AG04450 (cell line): ENCODE data around the gene RNF212. TPM values are rescaled to one million over a fixed set of nuclear protein-coding genes. Genes with fewer than 3 reads are reported as not detected.

Experiments
- CTCF ChIA-PET: fragments of 300-600, 350-600 bp; formaldehyde crosslinking; extraction: SDS; loops from one replicate; lab custom pipeline; 2022; ENCODE audit warnings: antibody characterized with exemption, inconsistent platforms; lab: Charles Lee
- POLR2A ChIA-PET: fragments of 350-600 bp; formaldehyde crosslinking; extraction: SDS; loops from one replicate; lab custom pipeline; 2021; ENCODE audit warnings: antibody characterized with exemption, inconsistent platforms; lab: Yijun Ruan, JAX
- DNase-seq: peaks from one replicate; pipeline ENCODE4 v3.0.0-alpha.2; 2011; ENCODE audit warnings: low read depth, low spot score
- H3K27ac ChIP-seq: one replicate; pipeline ENCODE4 v1.5.1; 2012; ENCODE audit warnings: low read depth, low read length, control low read depth
- H3K27me3 ChIP-seq: one replicate; pipeline ENCODE4 v1.6.0; 2012; ENCODE audit warnings: low read length; ENCODE audit not compliant: control insufficient read depth, insufficient read depth
- H3K4me3 ChIP-seq: 2 replicates; pipeline ENCODE4 v1.5.1; 2011; ENCODE audit warnings: mild to moderate bottlenecking, low read depth, low read length, control low read depth
- H3K9me3 ChIP-seq: 2 replicates; pipeline ENCODE4 v1.5.1; 2012; ENCODE audit warnings: low read length; ENCODE audit not compliant: control insufficient read depth, insufficient read depth
- polyA plus RNA-seq: library from polyadenylated mRNA; depleted of rRNA; stranded (reverse); fragments of >200 nt; gene quantifications from 2 replicates; pipeline ENCODE4 v1.2.3, GENCODE V29; 2011
- TF ChIP-seq, protein P1 (sequence below): IDR thresholded peaks from 2 replicates; pipeline ENCODE4 v1.5.1; 2011; ENCODE audit warnings: low read depth, low read length, control low read depth, inconsistent platforms

Gene RNF212
- polyA plus RNA-seq, 1 experiment: 0.88 TPM

DNA sequence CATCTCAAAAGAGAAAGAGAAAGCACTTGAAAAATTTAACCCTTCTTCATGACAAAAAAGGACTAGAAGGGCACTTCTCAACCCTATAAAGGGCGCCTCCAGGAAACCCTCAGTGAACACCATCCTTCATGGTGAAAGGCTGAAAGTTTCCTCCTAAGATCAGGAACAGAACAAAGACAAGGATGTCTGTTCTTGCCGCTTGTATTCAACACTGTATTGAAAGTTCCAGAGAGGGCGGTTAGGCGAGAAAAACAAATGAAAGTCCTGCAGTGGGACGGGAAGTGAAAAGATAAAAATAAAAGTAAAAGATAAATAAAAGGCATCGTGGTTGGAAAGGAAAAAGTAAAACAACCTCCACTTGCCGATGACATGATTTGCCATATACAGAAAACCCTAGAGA lies 50.9 kb downstream of the RNF212 start:
- no peak for DNase-seq
- no peak overlapping the region for H3K4me3 ChIP-seq
- TF ChIP-seq, protein P1, sequence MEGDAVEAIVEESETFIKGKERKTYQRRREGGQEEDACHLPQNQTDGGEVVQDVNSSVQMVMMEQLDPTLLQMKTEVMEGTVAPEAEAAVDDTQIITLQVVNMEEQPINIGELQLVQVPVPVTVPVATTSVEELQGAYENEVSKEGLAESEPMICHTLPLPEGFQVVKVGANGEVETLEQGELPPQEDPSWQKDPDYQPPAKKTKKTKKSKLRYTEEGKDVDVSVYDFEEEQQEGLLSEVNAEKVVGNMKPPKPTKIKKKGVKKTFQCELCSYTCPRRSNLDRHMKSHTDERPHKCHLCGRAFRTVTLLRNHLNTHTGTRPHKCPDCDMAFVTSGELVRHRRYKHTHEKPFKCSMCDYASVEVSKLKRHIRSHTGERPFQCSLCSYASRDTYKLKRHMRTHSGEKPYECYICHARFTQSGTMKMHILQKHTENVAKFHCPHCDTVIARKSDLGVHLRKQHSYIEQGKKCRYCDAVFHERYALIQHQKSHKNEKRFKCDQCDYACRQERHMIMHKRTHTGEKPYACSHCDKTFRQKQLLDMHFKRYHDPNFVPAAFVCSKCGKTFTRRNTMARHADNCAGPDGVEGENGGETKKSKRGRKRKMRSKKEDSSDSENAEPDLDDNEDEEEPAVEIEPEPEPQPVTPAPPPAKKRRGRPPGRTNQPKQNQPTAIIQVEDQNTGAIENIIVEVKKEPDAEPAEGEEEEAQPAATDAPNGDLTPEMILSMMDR: no peak
- H3K9me3 ChIP-seq: no peaks in the 10 kb centered on the region; the same call in 1 of the 2 replicates
- POLR2A ChIA-PET: no interaction called here
- CTCF ChIA-PET: interaction anchor here (1.3 kb wide), 1 partner anchor 11 kb away, joined by 3 read pairs; no protein-coding TSS in a partner anchor
- peaks cover 46% of the 10 kb centered on the region for H3K27me3 ChIP-seq
- H3K27ac ChIP-seq: no peak overlapping the region

DNA sequence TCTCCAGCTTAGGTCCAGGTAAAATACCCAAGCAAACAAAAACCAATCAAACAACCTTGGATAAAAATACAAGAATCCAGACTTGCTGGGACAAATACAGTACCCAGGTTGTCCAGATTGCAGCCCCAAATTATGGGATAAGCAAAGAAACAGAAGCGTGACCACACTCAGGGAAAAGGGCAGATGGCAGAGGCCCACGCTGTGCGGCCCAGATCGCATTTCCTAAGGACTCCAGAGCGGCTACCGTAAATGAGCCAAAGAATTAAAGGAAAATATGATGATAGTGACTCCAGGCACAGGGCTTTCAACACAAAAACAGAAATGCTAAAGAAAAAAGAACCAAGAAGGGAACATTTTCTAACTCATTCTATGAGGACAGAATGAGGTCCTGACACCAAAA lies 51.6 kb downstream of the RNF212 start:
- Histone ChIP-seq H3K27ac (no peak overlapping the region), H3K27me3 (peaks cover 52% of the 10 kb centered on the region), H3K9me3 (no peaks in the 10 kb centered on the region; the same call in 1 of the 2 replicates), H3K4me3 (no peak overlapping the region)
- no peak for DNase-seq
- CTCF ChIA-PET: no interaction called here
- TF ChIP-seq, protein P1: no peak
- POLR2A ChIA-PET: no interaction called here

DNA sequence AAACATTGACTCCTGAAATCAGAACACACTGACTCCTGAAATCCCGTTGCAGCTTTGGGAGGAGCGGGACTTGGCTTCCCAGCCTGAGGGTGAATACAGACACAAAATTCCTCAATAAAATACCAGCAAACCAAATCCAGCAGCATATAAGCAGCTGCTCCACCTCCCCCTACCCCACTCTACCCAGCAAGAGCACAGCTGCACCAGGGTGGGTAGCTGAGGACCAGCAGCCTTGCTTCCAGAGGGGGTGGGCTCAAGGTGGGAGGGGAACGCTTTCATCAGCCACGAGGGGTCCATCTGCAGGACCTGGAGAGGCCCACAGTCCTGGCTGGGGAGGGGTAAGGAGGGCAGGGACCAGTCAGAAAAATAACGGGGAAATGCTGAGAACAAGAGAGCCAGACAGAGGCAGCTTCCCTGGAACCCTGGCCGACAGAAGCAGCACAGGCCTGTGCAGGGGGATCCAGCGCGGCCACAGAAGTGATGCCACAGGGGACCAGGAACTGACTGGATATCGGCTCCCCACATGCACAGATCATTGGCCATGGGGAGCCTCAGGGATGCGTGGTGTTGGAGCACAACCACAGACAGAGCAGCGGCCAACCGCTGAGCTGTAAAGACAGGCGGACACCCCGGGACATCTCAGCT lies 52.2 kb downstream of the RNF212 start:
- POLR2A ChIA-PET: no interaction called here
- Histone ChIP-seq H3K4me3 (no peak overlapping the region), H3K27ac (no peak overlapping the region), H3K27me3 (peaks cover 56% of the 10 kb centered on the region), H3K9me3 (no peaks in the 10 kb centered on the region; the same call in 1 of the 2 replicates)
- TF ChIP-seq, protein P1: no peak
- DNase-seq: no peak
- CTCF ChIA-PET: interaction anchor here (0.6 kb wide), 1 partner anchor 13 kb away, joined by 3 read pairs; no protein-coding TSS in a partner anchor

DNA sequence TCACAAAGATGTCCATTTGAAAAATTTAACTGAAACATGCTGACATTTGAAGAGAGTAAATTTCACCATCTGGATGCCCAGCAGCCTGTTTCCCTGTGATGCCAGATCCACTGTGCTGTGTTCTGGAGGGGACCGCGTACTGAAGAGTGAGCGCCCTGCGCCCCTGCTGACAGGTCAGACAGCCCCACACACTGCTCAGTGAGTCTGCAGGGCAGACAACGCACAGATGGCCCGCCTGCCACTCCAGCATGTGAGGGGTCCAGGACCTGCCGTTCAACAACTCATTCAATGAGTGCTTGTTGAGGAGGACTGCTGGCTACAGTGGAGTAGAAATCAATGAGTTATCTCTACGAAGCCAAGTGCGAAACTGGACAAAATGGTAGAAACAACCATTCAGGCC lies 52.7 kb downstream of the RNF212 start:
- TF ChIP-seq, protein P1: no peak
- no peak for DNase-seq
- Histone ChIP-seq H3K9me3 (no peaks in the 10 kb centered on the region; the same call in 1 of the 2 replicates), H3K27ac (no peak overlapping the region), H3K4me3 (no peak overlapping the region), H3K27me3 (peaks cover 60% of the 10 kb centered on the region)
- CTCF ChIA-PET: interaction anchor here (0.6 kb wide), 1 partner anchor 13 kb away, joined by 3 read pairs; no protein-coding TSS in a partner anchor
- POLR2A ChIA-PET: no interaction called here

DNA sequence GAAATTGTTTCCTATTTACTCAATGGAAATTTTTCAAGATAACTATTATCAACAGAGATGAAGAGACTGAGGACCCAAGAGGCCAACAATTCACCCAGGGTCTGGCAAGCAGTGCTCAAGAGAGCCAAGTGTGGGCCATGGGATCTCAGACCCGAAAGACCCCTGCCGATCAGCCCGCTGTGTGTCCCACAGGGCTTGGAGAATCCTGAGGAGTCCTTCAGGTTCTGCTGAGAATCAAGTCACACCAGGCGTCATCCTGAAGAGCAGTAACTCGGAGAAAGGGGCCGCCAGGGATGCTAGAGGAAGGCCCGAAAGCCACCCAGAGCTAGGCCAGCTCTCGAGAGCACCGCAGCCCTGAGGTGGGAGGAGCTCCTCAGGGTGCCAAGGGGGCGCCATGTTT lies 53.2 kb downstream of the RNF212 start:
- CTCF ChIA-PET: no interaction called here
- DNase-seq: no peak

More for the DNA sequence above, 53.2 kb downstream of the RNF212 start:
- TF ChIP-seq, protein P1: no peak
- Histone ChIP-seq H3K9me3 (no peaks in the 10 kb centered on the region; the same call in 1 of the 2 replicates), H3K27ac (no peak overlapping the region), H3K4me3 (no peak overlapping the region), H3K27me3 (peaks cover 63% of the 10 kb centered on the region)
- POLR2A ChIA-PET: no interaction called here
